ENCODE results near the gene GYG1.

DNA sequence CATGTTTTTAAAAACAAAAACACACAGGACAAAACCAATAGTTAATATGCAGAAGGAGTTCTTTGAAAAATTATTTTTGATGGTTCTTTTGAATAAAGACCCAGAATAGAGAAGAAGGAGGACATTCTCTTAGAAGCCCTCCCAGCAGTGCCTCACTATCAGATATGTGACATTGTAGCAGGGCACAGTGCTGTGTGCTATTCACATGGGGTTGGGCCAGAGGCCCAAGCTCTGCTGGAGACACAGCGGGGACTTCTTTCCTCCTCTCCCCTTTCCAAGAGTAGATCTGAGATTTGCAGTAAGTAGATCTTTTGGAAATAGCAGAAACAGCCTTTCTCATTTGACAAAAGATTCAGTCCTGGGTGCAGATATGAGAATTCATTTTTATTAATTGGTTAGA is 6.3 kb downstream of the GYG1 start:
- TF ChIP-seq POLR2AphosphoS2 (conservative IDR thresholded peaks at IDR 0.05; ENCODE audit: low read length) (no peak), EP300 (IDR thresholded peaks at IDR 0.05) (no peak), POLR2A (IDR thresholded peaks at IDR 0.05; ENCODE audit: low read length) (no peak), PHF8 (IDR thresholded peaks at IDR 0.05; ENCODE audit: borderline replicate concordance, low read depth) (no peak), MAZ (IDR thresholded peaks at IDR 0.05; ENCODE audit: borderline replicate concordance, low read depth, low read length) (no peak), ZFP36 (IDR thresholded peaks at IDR 0.05; ENCODE audit: borderline replicate concordance, partially characterized antibody) (no peak)
- TF ChIP-seq, protein P1, sequence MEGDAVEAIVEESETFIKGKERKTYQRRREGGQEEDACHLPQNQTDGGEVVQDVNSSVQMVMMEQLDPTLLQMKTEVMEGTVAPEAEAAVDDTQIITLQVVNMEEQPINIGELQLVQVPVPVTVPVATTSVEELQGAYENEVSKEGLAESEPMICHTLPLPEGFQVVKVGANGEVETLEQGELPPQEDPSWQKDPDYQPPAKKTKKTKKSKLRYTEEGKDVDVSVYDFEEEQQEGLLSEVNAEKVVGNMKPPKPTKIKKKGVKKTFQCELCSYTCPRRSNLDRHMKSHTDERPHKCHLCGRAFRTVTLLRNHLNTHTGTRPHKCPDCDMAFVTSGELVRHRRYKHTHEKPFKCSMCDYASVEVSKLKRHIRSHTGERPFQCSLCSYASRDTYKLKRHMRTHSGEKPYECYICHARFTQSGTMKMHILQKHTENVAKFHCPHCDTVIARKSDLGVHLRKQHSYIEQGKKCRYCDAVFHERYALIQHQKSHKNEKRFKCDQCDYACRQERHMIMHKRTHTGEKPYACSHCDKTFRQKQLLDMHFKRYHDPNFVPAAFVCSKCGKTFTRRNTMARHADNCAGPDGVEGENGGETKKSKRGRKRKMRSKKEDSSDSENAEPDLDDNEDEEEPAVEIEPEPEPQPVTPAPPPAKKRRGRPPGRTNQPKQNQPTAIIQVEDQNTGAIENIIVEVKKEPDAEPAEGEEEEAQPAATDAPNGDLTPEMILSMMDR (IDR thresholded peaks at IDR 0.05), result no peak
- TF ChIP-seq, protein P2, sequence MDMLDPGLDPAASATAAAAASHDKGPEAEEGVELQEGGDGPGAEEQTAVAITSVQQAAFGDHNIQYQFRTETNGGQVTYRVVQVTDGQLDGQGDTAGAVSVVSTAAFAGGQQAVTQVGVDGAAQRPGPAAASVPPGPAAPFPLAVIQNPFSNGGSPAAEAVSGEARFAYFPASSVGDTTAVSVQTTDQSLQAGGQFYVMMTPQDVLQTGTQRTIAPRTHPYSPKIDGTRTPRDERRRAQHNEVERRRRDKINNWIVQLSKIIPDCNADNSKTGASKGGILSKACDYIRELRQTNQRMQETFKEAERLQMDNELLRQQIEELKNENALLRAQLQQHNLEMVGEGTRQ (IDR thresholded peaks at IDR 0.05), result no peak
